Stromal cell of bone marrow (primary cell): ENCODE measurements around the gene ZNF329.
A peak's percentile ranks its signal among the peaks of the same experiment; 100 is the strongest.
"Not testable (repeated sequence)": the region's sequence is repeated elsewhere in the genome, so short reads cannot be mapped to it uniquely, and the experiment has no call there.

Experiments used
- DNase-seq: peaks from one replicate; pipeline ENCODE4 v3.0.0-alpha.2; 2012; ENCODE audit warnings: low read depth

ZNF329 gene

DNA sequence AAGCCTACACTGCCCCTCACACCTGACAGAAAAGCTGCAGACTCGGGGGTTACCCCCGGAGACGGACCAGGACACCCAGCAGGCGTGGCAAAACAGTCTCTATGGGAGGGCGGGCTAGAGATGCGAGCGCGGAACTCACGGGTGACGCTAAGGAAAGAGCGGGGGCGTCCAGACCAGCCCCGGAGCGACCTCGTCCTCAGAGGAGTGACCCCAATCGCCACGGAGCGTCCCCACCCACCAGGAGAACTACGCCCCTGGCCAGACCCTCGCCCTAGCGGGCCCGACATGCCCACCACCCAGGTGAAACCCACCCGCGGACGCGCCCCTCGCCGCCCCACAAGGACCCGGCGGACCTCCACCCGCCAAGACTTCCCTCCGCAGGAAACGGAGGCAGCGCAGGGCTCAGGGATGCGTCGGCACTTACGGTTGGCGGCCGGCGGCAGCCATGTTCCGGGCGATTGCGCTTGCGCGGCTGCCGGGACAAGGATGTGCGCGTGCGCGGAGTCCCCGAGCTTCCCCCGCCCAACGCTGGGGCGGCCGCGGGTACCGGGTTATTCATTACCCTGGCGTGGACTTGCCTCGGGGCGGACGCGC, at the start of gene ZNF329:
Gene ZNF329 (minus strand): TSS at position 462 of the 594 bp plus-strand sequence. CDS start 21,286 bp downstream, outside the sequence.
- DNase-seq = peak; percentile 61

DNA sequence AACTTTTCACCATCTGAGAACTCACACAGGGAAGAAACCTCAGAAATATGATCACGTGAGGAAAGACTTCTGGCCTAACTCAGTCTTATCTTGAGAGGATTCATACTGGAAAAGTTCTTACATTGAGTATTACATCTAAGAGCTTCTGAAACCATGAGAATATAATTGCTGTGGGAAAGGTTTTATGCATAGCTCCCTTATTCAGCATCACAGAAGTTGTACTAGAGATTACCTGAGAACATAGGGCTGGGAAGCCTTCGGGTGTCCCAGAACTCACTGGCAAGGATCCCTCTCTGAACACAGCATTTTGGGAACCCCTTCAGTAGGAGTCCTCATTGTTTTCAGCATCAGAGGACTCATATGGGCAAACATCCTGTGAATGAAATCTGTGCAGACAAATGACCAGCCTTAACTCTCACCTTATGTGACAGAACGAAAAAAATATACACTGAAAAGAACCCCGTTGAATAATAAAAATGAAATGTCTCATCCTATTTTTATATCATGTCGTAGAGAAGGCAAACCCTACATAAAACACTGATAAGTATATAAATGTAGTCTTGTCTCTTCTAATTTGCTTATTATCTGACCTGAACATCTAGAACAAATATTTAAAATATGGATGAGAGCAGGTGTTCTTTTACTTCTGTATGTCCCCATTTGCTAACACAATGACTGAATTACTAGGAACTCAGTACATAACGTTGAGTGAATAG, 46.5 kb upstream of the ZNF329 start:
- DNase-seq = no peak

- no peak for DNase-seq
Measured at GRCh38 chr19:58183817-58184215, 33.2 kb upstream of the ZNF329 start.

- peak; percentile 88 for DNase-seq
Measured at GRCh38 chr19:58182989-58183816, 32.6 kb upstream of the ZNF329 start, which contains the start of gene ZNF274. TSS of gene ZNF274 (plus strand) at chr19:58183061. CDS start at chr19:58183966, 905 bp downstream.

DNA sequence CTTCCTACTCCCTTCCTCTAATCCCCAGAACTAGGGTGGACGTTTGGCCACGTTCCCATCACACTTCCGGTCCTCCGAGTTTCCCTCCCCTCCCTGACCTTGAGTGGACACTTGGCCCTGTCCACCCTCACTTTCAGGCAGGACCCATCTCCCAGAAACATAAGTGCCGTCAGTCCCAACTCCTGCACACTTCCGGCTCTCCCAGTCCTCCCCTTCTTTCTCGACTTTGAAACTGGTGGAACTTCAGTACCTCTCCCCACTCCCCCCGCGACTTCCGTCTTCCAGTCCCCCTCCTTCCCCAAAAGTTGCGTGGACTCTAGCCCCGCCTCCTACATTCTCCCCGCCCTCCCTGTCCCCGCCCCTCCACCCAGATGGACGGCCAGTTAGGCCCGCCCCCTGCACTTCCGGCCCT, 32.0 kb upstream of the ZNF329 start:
- no peak for DNase-seq

DNA sequence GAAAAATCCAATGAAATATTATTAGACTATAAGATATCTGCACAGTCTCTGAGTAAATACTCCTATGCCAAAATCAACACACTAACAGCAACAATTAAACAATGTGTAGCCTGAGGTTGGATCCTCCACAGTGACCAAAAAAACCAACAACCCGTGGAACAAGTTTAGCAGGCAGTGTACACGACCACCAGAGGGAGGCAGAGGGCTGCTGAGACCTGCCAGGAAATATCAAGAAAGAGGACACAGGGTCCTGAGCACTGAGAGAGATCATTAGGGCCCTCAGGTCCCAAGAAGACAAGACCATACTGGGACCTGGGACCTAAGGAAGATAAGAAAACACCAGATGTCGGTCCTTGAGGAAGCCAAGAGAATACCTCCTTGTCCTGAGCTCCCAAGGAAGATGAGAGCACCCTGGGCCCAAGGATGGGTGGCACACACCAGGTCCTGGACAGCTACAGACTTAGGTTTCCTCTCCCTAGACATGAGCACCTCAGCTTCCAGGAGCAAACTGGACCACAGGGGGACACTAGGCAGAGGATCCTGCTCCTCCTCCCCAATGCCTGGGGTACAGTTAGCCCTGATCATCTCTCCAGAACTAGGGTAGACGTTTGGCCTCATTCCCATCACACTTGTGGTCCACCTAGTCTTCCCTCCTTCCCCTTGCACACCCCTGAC, 31.4 kb upstream of the ZNF329 start:
- DNase-seq = no peak

DNA sequence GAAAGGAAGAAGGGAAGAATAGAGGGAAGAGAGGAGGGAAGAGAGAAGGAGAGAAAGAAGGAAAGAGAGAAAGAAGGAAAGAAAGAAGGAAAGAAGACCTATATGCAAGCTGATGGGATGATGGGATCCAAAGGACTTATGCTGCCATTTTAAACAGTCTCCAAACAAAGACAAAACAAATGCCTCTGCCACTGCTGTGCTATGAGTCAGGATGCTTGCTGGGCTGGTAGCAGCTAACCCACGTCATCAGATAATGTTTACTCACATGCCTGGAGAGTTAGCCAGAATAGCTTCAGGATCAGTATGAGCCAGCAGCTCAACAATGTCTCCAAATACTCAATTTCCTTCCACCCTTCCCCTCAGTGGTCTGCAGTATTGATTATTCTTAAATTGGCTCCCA, 20.3 kb upstream of the ZNF329 start:
- no peak for DNase-seq

GRCh38 chr19:58166708-58167280, 16.2 kb upstream of the ZNF329 start:
- DNase-seq = no peak

GRCh38 chr19:58166268-58166667, 15.7 kb upstream of the ZNF329 start:
- no peak for DNase-seq

DNA sequence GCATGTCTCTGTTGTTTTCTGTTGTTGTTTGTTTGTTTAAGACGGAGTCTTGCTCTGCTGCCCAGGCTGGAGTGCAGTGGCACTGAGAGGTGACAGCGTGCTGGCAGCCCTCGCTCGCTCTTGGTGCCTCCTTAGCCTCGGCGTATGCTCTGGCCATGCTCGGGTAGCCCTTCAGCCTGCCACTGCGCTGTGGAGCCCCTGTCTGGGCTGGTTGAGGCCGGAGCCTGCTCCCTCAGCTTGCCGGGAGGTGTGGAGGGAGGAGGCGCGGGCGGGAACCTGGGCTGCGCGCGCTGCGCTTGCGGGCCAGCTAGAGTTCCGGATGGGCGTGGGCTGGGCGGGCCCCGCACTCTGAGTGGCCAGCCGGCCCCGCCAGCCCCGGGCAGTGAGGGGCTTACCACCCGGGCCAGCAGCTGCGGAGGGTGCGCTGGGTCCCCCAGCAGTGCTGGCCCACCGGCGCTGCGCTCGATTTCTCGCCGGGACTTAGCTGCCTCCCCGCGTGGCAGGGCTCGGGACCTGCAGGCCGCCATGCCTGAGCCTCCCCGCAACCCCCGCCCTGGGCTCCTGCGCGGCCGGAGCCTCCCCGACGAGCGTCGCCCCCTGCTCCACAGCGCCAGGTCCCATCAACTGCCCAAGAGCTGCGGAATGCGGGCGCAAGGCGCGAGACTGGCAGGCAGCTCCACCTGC, 6.6 kb upstream of the ZNF329 start:
- DNase-seq = no peak

- peak; percentile 89 for DNase-seq
Measured at GRCh38 chr19:58154679-58155648, 4.4 kb upstream of the ZNF329 start.

- peak; percentile 36 for DNase-seq
Measured at GRCh38 chr19:58154287-58154678, 3.7 kb upstream of the ZNF329 start.

DNA sequence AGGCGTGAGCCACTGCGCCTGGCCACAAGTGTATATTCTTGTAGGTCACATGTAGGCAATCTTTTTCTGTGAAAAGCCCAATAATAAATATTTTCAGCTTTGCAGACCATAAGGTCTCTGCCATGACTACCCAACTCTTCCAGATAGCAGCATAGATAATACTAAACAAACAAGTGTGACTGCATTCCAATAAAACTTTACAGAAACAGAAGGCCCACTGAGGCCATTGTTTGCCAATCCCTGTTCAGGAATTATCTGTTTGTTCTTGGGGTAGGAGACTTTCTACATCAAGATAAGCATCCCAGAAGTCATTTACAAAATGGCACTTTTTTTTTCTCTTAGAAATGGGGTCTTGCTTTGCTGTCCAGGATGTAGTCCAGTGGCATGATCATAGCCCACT, 2.8 kb upstream of the ZNF329 start:
- DNase-seq = no peak

DNA sequence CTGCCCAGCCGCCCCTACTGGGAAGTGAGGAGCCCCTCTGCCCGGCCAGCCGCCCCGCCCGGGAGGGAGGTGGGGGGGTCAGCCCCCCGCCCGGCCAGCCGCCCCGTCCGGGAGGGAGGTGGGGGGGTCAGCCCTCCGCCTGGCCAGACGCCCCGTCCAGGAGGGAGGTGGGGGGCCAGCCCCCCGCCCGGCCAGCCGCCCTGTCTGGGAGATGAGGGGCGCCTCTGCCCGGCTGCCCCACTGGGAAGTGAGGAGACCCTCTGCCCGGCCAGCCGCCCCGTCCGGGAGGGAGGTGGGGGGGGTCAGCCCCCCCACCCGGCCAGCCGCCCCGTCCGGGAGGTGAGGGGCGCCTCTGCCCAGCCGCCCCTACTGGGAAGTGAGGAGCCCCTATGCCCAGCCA, 3.1 kb downstream of the ZNF329 start:
- not testable (repeated sequence) for DNase-seq

DNA sequence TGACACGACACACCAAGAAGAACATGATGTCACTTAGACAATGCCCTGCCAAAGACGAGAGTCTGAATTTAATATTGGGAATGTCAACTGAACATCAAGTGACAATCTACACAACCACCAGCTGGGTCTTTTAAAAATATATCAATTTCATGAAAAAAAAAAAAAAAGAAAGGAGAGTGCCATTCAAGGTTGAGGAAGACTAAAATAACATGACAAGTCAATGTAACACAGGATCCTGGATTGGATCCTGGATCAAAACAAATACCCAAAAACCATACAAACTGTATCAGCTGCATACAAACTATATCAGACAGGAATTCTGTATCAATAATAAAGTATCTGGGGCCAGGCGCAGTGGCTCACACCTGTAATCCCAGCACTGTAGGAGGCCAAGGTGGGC, 4.7 kb downstream of the ZNF329 start:
- no peak for DNase-seq

DNA sequence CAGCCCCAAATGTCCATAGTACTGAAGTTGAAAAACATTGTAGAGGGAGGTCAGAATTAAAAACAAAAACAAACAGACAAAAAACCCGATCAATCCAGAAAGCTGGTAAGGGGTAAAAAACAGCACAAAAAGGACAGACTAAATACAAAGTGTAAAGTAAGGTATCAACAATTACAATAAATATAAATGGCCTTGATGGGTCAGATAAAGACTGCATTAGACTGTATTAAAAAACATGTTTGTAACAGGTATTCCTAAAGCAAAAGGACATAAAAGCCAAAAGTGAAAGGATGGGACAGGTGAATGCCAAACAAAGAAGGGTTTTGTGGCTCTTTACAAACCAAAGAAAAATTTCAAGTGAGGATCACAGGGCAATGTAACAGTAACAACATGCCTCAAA, 16.3 kb downstream of the ZNF329 start:
- no peak for DNase-seq

DNA sequence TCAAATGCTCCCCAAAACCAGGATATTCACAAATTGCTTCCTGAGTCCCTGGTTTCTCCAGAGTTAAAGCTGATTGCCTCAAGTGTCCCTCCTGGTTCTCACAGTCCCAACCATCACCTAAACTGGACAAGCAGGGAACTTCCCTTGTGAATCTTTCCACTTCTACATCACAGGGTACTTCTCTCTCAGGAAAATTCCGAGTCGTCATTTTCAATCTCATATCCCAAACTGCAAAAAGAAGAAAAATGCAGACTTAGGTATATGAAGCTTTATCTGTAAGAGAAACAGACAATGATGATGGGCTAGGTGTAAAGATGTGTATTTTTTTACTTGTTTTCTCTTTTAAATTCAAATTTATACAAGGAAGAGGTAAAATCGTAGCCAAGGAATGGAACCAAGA, 21.3 kb downstream of the ZNF329 start:
- DNase-seq = no peak

- no peak for DNase-seq
Measured at GRCh38 chr19:58128041-58128685, 22.4 kb downstream of the ZNF329 start.

DNA sequence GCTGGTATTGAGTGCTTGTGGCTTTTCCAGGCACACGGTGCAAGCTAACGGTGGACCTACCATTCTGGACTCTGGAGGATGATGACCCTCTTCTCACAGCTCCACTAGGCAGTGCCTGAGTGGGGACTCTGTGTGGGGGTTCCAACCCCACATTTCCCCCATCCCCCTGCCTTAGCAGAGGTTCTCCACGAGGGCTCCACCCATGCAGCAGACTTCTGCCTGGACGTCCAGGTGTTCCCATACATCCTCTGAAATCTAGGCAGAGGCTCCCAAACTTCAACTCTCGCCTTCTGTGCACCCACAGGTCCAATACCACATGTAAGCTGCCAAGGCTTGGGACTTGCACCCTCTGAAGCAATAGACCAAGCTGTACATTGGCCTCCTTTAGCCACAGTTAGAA, 27.2 kb downstream of the ZNF329 start:
- no peak for DNase-seq
